Suprapubic skin (tissue), 4 donors: Measurements from ENCODE around the gene ZNF281.

Experiments used
- CTCF ChIP-seq, 2 donors: fragments of 200-600 bp in 1 of 2; fragments of 450-650 bp in 1 of 2; sonication (generic) in 1 of 2; IDR thresholded peaks; one replicate each; pipeline ENCODE4 v1.5.1; 2016 to 2019; ENCODE audit warnings: antibody characterized with exemption in 2 of 2, mild to moderate bottlenecking in 1 of 2, moderate library complexity in 1 of 2
- EP300 ChIP-seq: sonication (generic); formaldehyde crosslinking; IDR thresholded peaks from one replicate; pipeline ENCODE4 v1.6.1; 2017; ENCODE audit warnings: antibody characterized with exemption
- POLR2AphosphoS5 ChIP-seq, 3 donors: sonication (generic); formaldehyde crosslinking; IDR thresholded peaks; one replicate each; pipeline ENCODE4 v1.6.1; 2017; ENCODE audit warnings: antibody characterized with exemption in 3 of 3

GRCh38 chr1:200457810-200458209 lies 48.0 kb upstream of the ZNF281 start:
- TF ChIP-seq EP300 (no peak), POLR2AphosphoS5 (IDR thresholded peaks at IDR 0.05) (no peak), CTCF (IDR thresholded peaks at IDR 0.05) (no peak)
